ENCODE results near the gene F7. TPM values are rescaled to one million over a fixed set of nuclear protein-coding genes. Genes with fewer than 3 reads are reported as not detected.

F7 gene
- total and polyA plus RNA-seq, 2 experiments from 2014 or later = 0.83 TPM; not detected in 1

GRCh38 chr13:113082198-113083021 is 23.2 kb upstream of the F7 start:
- H3K4me3 ChIP-seq = no peak overlapping the region
- H3K36me3 ChIP-seq = no peaks in the 10 kb centered on the region
- DNase-seq (ENCODE audit: low read depth in 1 of 2, low spot score in 1 of 2) = no peak
- no peaks in the 10 kb centered on the region for H3K27me3 ChIP-seq
- H3K27ac ChIP-seq = no peak overlapping the region
- no peaks in the 10 kb centered on the region for H3K9me3 ChIP-seq (ENCODE audit: low read depth)
- TF ChIP-seq CTCF (IDR thresholded peaks at IDR 0.05; ENCODE audit: low read depth, low read length) = no peak
- H3K4me1 ChIP-seq (ENCODE audit: low read depth) = peaks cover 8% of the 10 kb centered on the region

- Histone ChIP-seq H3K27me3 (no peaks in the 10 kb centered on the region), H3K4me3 (no peak overlapping the region), H3K36me3 (no peaks in the 10 kb centered on the region), H3K9me3 (ENCODE audit: low read depth) (no peaks in the 10 kb centered on the region), H3K27ac (no peak overlapping the region), H3K4me1 (ENCODE audit: low read depth) (peaks cover 8% of the 10 kb centered on the region)
- no peak for TF ChIP-seq CTCF (IDR thresholded peaks at IDR 0.05; ENCODE audit: low read depth, low read length)
- no peak for DNase-seq (ENCODE audit: low read depth in 1 of 2, low spot score in 1 of 2)
Observed at GRCh38 chr13:113083022-113083373, 22.6 kb upstream of the F7 start.

- peak in 1 of 2 donors; percentile 44 for DNase-seq (ENCODE audit: low read depth in 1 of 2, low spot score in 1 of 2)
- TF ChIP-seq CTCF (IDR thresholded peaks at IDR 0.05; ENCODE audit: low read depth, low read length) = no peak
- Histone ChIP-seq H3K4me3 (no peak overlapping the region), H3K36me3 (peaks cover 3% of the 10 kb centered on the region), H3K4me1 (ENCODE audit: low read depth) (peaks cover 8% of the 10 kb centered on the region), H3K27ac (no peak overlapping the region), H3K27me3 (no peaks in the 10 kb centered on the region), H3K9me3 (ENCODE audit: low read depth) (no peaks in the 10 kb centered on the region)
Observed at GRCh38 chr13:113083402-113084061, 22.1 kb upstream of the F7 start.

GRCh38 chr13:113084094-113084942 is 21.3 kb upstream of the F7 start:
- no peak overlapping the region for H3K4me3 ChIP-seq
- peaks cover 4% of the 10 kb centered on the region for H3K36me3 ChIP-seq
- H3K27me3 ChIP-seq = no peaks in the 10 kb centered on the region
- H3K27ac ChIP-seq = no peak overlapping the region
- TF ChIP-seq CTCF (IDR thresholded peaks at IDR 0.05; ENCODE audit: low read depth, low read length) = peak; percentile 16
- H3K4me1 ChIP-seq (ENCODE audit: low read depth) = peaks cover 8% of the 10 kb centered on the region
- H3K9me3 ChIP-seq (ENCODE audit: low read depth) = no peaks in the 10 kb centered on the region
- no peak for DNase-seq (ENCODE audit: low read depth in 1 of 2, low spot score in 1 of 2)

GRCh38 chr13:113084943-113085540 is 20.5 kb upstream of the F7 start:
- no peak for DNase-seq (ENCODE audit: low read depth in 1 of 2, low spot score in 1 of 2)
- H3K27ac ChIP-seq = no peak overlapping the region
- H3K4me1 ChIP-seq (ENCODE audit: low read depth) = peaks cover 8% of the 10 kb centered on the region
- H3K9me3 ChIP-seq (ENCODE audit: low read depth) = no peaks in the 10 kb centered on the region
- peaks cover 4% of the 10 kb centered on the region for H3K36me3 ChIP-seq
- no peak for TF ChIP-seq CTCF (IDR thresholded peaks at IDR 0.05; ENCODE audit: low read depth, low read length)
- no peaks in the 10 kb centered on the region for H3K27me3 ChIP-seq
- no peak overlapping the region for H3K4me3 ChIP-seq

Data from cardiac muscle cell (in vitro differentiated cells and primary cell).